Panc1 (cell line): ENCODE data around the gene EPS8L1.

Source experiments
- CTCF ChIP-seq: fragments of 450-650 bp; IDR thresholded peaks from 2 replicates; pipeline ENCODE4 v1.5.1; 2017; ENCODE audit warnings: mild to moderate bottlenecking
- POLR2AphosphoS5 ChIP-seq: IDR thresholded peaks from 2 replicates; pipeline ENCODE4 v1.6.1; 2012; ENCODE audit warnings: mild to moderate bottlenecking, low read depth, low read length, moderate library complexity
- REST ChIP-seq, 2 experiments: IDR thresholded peaks; 2 replicates each; pipeline ENCODE4 v1.6.1; 2011 to 2012; ENCODE audit warnings: low read depth in 2 of 2, control low read depth in 1 of 2, low read length in 1 of 2, mild to moderate bottlenecking in 1 of 2, moderate library complexity in 1 of 2; ENCODE audit not compliant: insufficient read depth in 1 of 2
- SIN3A ChIP-seq: IDR thresholded peaks from 2 replicates; pipeline ENCODE4 v1.6.1; 2012; ENCODE audit warnings: low read depth, mild to moderate bottlenecking, low read length, moderate library complexity, borderline replicate concordance; ENCODE audit not compliant: insufficient read depth

GRCh38 chr19:55089342-55089944, 13.8 kb downstream of the EPS8L1 start:
- no peak for TF ChIP-seq CTCF
- TF ChIP-seq POLR2AphosphoS5: no peak
- TF ChIP-seq SIN3A: no peak
- no peak for TF ChIP-seq REST (IDR thresholded peaks at IDR 0.05; ENCODE audit: insufficient read depth in 1 of 2, low read depth in 2 of 2, low read length in 1 of 2)
